Ovary (tissue), 3 donors: Measurements from ENCODE around the gene WDR20.

ENCODE experiments used
- POLR2A ChIP-seq: fragments of 450-650 bp; IDR thresholded peaks from one replicate; pipeline ENCODE4 v1.6.1; 2017; ENCODE audit warnings: antibody characterized with exemption, mild to moderate bottlenecking, moderate library complexity
- TF ChIP-seq, protein P1 (sequence below), 3 donors: fragments of 450-650 bp in 2 of 3; fragments of 200-600 bp in 1 of 3; IDR thresholded peaks; one replicate each; pipeline versions ENCODE4 v1.5.1 to v1.8.0; 2016 to 2022; ENCODE audit warnings: antibody characterized with exemption in 3 of 3, mild to moderate bottlenecking in 1 of 3
- donor health status: DM: no; HTN: no; CAD: no.

DNA sequence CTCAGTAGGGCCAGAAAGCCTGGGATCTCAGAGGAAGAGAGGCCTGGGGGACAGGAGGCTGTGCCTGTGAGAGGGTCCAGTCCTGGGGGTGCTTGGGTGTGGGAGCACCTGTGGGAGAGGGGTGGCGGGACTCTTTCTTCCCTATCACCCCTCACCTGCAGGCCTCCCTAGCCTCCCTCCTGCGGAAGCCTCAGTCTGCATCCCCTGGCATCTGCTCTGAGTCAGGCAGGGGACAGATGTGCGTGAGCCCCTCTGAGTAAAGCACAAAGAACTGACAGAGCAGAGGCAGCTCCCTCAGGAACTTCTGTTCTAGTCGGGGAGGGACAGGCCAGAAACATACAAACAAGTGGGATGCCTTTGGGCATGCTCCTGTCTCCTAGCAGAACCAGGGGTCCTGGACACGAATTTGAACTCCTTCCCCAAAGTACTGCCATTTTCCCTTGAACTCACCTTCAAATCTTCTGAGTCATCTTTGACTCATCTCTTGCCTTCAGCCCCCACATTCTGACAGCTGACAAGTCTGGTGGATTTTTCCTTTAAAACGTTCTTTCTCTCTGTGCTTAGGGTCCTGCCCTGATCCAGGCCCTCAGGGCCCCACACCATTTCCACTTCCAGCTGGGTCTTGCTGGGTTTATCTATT, 44.3 kb upstream of the WDR20 start:
- TF ChIP-seq, protein P1, sequence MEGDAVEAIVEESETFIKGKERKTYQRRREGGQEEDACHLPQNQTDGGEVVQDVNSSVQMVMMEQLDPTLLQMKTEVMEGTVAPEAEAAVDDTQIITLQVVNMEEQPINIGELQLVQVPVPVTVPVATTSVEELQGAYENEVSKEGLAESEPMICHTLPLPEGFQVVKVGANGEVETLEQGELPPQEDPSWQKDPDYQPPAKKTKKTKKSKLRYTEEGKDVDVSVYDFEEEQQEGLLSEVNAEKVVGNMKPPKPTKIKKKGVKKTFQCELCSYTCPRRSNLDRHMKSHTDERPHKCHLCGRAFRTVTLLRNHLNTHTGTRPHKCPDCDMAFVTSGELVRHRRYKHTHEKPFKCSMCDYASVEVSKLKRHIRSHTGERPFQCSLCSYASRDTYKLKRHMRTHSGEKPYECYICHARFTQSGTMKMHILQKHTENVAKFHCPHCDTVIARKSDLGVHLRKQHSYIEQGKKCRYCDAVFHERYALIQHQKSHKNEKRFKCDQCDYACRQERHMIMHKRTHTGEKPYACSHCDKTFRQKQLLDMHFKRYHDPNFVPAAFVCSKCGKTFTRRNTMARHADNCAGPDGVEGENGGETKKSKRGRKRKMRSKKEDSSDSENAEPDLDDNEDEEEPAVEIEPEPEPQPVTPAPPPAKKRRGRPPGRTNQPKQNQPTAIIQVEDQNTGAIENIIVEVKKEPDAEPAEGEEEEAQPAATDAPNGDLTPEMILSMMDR (IDR thresholded peaks at IDR 0.05) = no peak
- TF ChIP-seq POLR2A = no peak
